Mesenchymal stem cell (in vitro differentiated cells and primary cell): Measurements from ENCODE around the gene GPR15. TPM values are rescaled to one million over a fixed set of nuclear protein-coding genes. Genes with fewer than 3 reads are reported as not detected.

Source experiments
- DNase-seq: peaks from one replicate; pipeline ENCODE4 v3.0.0-alpha.2; 2013
- H2AFZ ChIP-seq: one replicate; pipeline ENCODE4 v1.6.1; 2013; ENCODE audit warnings: low read depth, mild to moderate bottlenecking, control low read depth, inconsistent platforms, low read length, moderate library complexity
- H2AK5ac ChIP-seq: 2 replicates; pipeline ENCODE4 v1.6.1; 2013; ENCODE audit warnings: low read length, moderate library complexity, mild to moderate bottlenecking, inconsistent platforms; ENCODE audit not compliant: severe bottlenecking
- H2BK120ac ChIP-seq: one replicate; pipeline ENCODE4 v1.6.1; 2013; ENCODE audit warnings: low read depth, mild to moderate bottlenecking, inconsistent platforms, low read length, moderate library complexity
- H2BK12ac ChIP-seq, 2 experiments: one replicate each; pipeline ENCODE4 v1.6.1; 2013; ENCODE audit warnings: inconsistent platforms in 2 of 2, low read length in 2 of 2, mild to moderate bottlenecking in 2 of 2, moderate library complexity in 2 of 2, control low read depth in 1 of 2
- H2BK15ac ChIP-seq: one replicate; pipeline ENCODE4 v1.6.1; 2013; ENCODE audit warnings: mild to moderate bottlenecking, low read depth, inconsistent platforms; ENCODE audit not compliant: poor library complexity, severe bottlenecking
- H2BK5ac ChIP-seq: 2 replicates; pipeline ENCODE4 v1.6.1; 2013; ENCODE audit warnings: low read depth, mild to moderate bottlenecking, low read length, control low read depth, inconsistent platforms; ENCODE audit not compliant: poor library complexity, severe bottlenecking
- H3K14ac ChIP-seq, 2 experiments: one replicate each; pipeline ENCODE4 v1.6.1; 2013; ENCODE audit warnings: inconsistent platforms in 2 of 2, low read length in 2 of 2, control low read depth in 1 of 2, mild to moderate bottlenecking in 1 of 2, moderate library complexity in 1 of 2
- H3K18ac ChIP-seq, 2 experiments: one replicate each; pipeline ENCODE4 v1.6.1; 2013; ENCODE audit warnings: inconsistent platforms in 2 of 2, low read length in 2 of 2, control low read depth in 1 of 2, low read depth in 1 of 2, mild to moderate bottlenecking in 1 of 2
- H3K23ac ChIP-seq, 2 experiments: one replicate each; pipeline ENCODE4 v1.6.1; 2013; ENCODE audit warnings: inconsistent platforms in 2 of 2, low read length in 2 of 2, mild to moderate bottlenecking in 2 of 2, moderate library complexity in 2 of 2, control low read depth in 1 of 2
- H3K27ac ChIP-seq: 2 replicates; pipeline ENCODE4 v1.5.1; 2013; ENCODE audit warnings: mild to moderate bottlenecking, moderate library complexity, low read length, control low read depth, inconsistent platforms; ENCODE audit not compliant: poor library complexity, severe bottlenecking
- H3K27me3 ChIP-seq, 2 experiments: 2 replicates each; pipeline versions ENCODE4 v1.6.1 to v1.7.0; 2013; ENCODE audit warnings: low read length in 2 of 2, mild to moderate bottlenecking in 2 of 2, moderate library complexity in 2 of 2, control low read depth in 1 of 2, inconsistent platforms in 1 of 2; ENCODE audit not compliant: control insufficient read depth in 1 of 2, insufficient read depth in 1 of 2
- H3K36me3 ChIP-seq, 2 experiments: 2 replicates each; pipeline versions ENCODE4 v1.6.1 to v1.7.0; 2013; ENCODE audit warnings: low read length in 2 of 2, control low read depth in 1 of 2, inconsistent platforms in 1 of 2, low read depth in 1 of 2, mild to moderate bottlenecking in 1 of 2; ENCODE audit not compliant: insufficient read depth in 2 of 2, control insufficient read depth in 1 of 2
- H3K4ac ChIP-seq, 2 experiments: one replicate each; pipeline ENCODE4 v1.6.1; 2013; ENCODE audit warnings: inconsistent platforms in 2 of 2, low read length in 2 of 2, mild to moderate bottlenecking in 2 of 2, moderate library complexity in 2 of 2, control low read depth in 1 of 2, low read depth in 1 of 2
- H3K4me1 ChIP-seq: 2 replicates; pipeline ENCODE4 v1.6.1; 2013; ENCODE audit warnings: low read depth, low read length, control low read depth; ENCODE audit not compliant: control insufficient read depth, insufficient read depth
- H3K4me2 ChIP-seq: 2 replicates; pipeline ENCODE4 v1.6.1; 2013; ENCODE audit warnings: low read length, mild to moderate bottlenecking, inconsistent platforms; ENCODE audit not compliant: poor library complexity, severe bottlenecking
- H3K4me3 ChIP-seq, 2 experiments: 2 replicates each; pipeline versions ENCODE4 v1.5.1 to v1.7.0; 2013; ENCODE audit warnings: low read length in 2 of 2, mild to moderate bottlenecking in 2 of 2, control low read depth in 1 of 2, low read depth in 1 of 2; ENCODE audit not compliant: insufficient read depth in 1 of 2
- H3K79me1 ChIP-seq: replicated peaks from 2 replicates; pipeline ENCODE4 v1.6.1; 2013; ENCODE audit warnings: mild to moderate bottlenecking, control low read depth, low read length, inconsistent platforms; ENCODE audit not compliant: poor library complexity, severe bottlenecking
- H3K9ac ChIP-seq: 2 replicates; pipeline ENCODE4 v1.7.0; 2013; ENCODE audit warnings: mild to moderate bottlenecking, low read length, moderate library complexity
- H3K9me3 ChIP-seq: 2 replicates; pipeline ENCODE4 v1.7.0; 2013; ENCODE audit warnings: mild to moderate bottlenecking, low read length; ENCODE audit not compliant: control insufficient read depth
- H4K8ac ChIP-seq: one replicate; pipeline ENCODE4 v1.6.1; 2013; ENCODE audit warnings: inconsistent platforms, mild to moderate bottlenecking, low read length, moderate library complexity
- H4K91ac ChIP-seq: one replicate; pipeline ENCODE4 v1.6.1; 2013; ENCODE audit warnings: mild to moderate bottlenecking, low read length, inconsistent platforms
- WGBS: methylation state at CpG from one replicate; pipeline ENCODE4 v1.1.7; 2013; ENCODE audit warnings: mixed read lengths; 5-methylcytosine and 5-hydroxymethylcytosine counted together
- polyA plus RNA-seq, 2 experiments: library from polyadenylated mRNA; stranded (reverse); fragments of 200-250 nt; gene quantifications; one replicate each; pipeline ENCODE4 v1.2.3, GENCODE V29; 2013

GPR15 gene
- polyA plus RNA-seq (2013, experiment 1 of 2): not detected
- polyA plus RNA-seq (2013, experiment 2 of 2): not detected

DNA sequence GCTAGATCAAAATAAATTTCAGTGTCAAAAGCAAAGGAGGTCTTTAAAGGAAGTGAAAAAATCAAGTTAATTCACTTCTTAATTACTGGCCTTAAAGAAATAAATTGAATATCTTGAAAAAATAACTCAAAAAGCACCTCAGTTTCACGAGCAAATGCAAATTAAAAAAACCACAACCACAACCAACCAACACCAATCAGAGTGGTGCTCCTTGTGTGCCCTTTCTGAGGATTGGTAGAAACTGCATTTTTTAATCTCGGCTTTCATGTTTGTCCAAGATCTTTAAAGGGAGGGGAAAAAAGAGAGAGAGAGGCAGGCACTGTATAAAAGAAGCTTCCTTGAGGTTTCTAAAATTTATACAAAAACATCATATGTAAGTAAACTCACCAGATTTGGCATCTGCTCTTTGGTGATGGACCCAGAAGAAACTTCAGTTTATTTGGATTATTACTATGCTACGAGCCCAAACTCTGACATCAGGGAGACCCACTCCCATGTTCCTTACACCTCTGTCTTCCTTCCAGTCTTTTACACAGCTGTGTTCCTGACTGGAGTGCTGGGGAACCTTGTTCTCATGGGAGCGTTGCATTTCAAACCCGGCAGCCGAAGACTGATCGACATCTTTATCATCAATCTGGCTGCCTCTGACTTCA, at the start of gene GPR15:
Gene GPR15, plus strand, starts transcription at position 357 of the 653 bp plus-strand sequence. Its CDS starts 56 bp downstream, at position 413.
- no peak within 1 kb of the TSS for H2BK15ac ChIP-seq
- H3K4me1 ChIP-seq: no peaks in the 10 kb centered on the region
- H4K91ac ChIP-seq: no peak within 1 kb of the TSS
- peaks cover 9 to 12% of the 10 kb centered on the region in 2 experiments for H3K27me3 ChIP-seq
- H2AFZ ChIP-seq: no peak within 1 kb of the TSS
- H3K4me2 ChIP-seq: no peak within 1 kb of the TSS
- DNase-seq: no peak
- H3K36me3 ChIP-seq: no peaks in the 10 kb centered on the region
- no peaks in the 10 kb centered on the region for H3K9me3 ChIP-seq
- no peak within 1 kb of the TSS for H2BK120ac ChIP-seq
- no peak within 1 kb of the TSS for H2BK5ac ChIP-seq
- H3K23ac ChIP-seq: no peak within 1 kb of the TSS
- no peak within 1 kb of the TSS for H2AK5ac ChIP-seq
- no peak within 1 kb of the TSS for H3K27ac ChIP-seq
- no peaks in the 10 kb centered on the region for H3K79me1 ChIP-seq
- no peak within 1 kb of the TSS for H3K4ac ChIP-seq
- no peak within 1 kb of the TSS for H3K9ac ChIP-seq
- no peak within 1 kb of the TSS for H3K4me3 ChIP-seq
- WGBS: 82% methylated on average over 6 of the region's 7 CpGs
- H3K18ac ChIP-seq: no peak within 1 kb of the TSS
- no peak within 1 kb of the TSS for H3K14ac ChIP-seq
- no peak within 1 kb of the TSS for H4K8ac ChIP-seq
- no peak within 1 kb of the TSS for H2BK12ac ChIP-seq

GRCh38 chr3:98482717-98483482, 48.9 kb upstream of the GPR15 start:
- H2AFZ ChIP-seq: no peak overlapping the region
- H3K36me3 ChIP-seq: no peaks in the 10 kb centered on the region
- no peaks in the 10 kb centered on the region for H3K79me1 ChIP-seq
- no peak overlapping the region for H2BK12ac ChIP-seq
- H2BK5ac ChIP-seq: no peak overlapping the region
- H3K4me2 ChIP-seq: no peak overlapping the region
- no peak overlapping the region for H3K9ac ChIP-seq
- no peak overlapping the region for H2AK5ac ChIP-seq
- no peak overlapping the region for H2BK15ac ChIP-seq
- no peak overlapping the region for H4K91ac ChIP-seq
- H3K4me1 ChIP-seq: no peaks in the 10 kb centered on the region
- H3K18ac ChIP-seq: no peak overlapping the region
- peaks cover 39% of the 10 kb centered on the region for H3K9me3 ChIP-seq
- H3K27ac ChIP-seq: no peak overlapping the region
- H3K23ac ChIP-seq: no peak overlapping the region
- peaks cover 0 to 8% of the 10 kb centered on the region in 2 experiments for H3K27me3 ChIP-seq
- no peak overlapping the region for H2BK120ac ChIP-seq
- DNase-seq: no peak
- no peak overlapping the region for H3K4ac ChIP-seq
- 61% methylated on average over 3 of the region's 3 CpGs for WGBS
- no peak overlapping the region for H4K8ac ChIP-seq
- peak overlapping the region in 1 of 2 experiments; percentile 28 for H3K14ac ChIP-seq
- no peak overlapping the region for H3K4me3 ChIP-seq

DNA sequence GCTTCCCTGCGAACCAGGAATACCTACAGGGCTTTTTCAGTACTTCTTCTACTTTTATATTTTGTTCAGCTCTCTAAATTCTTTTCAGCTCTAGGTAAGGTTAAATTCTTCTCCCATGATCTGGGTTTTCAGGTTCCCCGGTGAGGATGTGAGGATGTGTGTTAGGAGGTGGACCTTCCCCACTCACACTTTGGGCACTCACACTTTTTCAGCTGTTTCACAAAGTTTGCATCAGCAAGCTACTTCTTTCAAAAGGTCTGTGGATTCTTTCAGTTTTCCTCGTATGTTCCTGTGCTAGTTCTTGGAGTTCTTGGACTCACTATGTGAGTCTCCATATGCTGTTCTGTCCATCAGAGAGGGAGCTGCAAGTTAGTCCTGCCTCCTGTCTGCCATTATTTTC, 48.2 kb upstream of the GPR15 start:
- no peak overlapping the region for H2AFZ ChIP-seq
- DNase-seq: no peak
- H3K27me3 ChIP-seq: peaks cover 0 to 8% of the 10 kb centered on the region in 2 experiments
- peaks cover 46% of the 10 kb centered on the region for H3K9me3 ChIP-seq
- H4K91ac ChIP-seq: no peak overlapping the region
- H3K4me1 ChIP-seq: no peaks in the 10 kb centered on the region
- no peaks in the 10 kb centered on the region for H3K79me1 ChIP-seq
- H3K4me2 ChIP-seq: no peak overlapping the region
- no peak overlapping the region for H3K4me3 ChIP-seq
- no peak overlapping the region for H2BK12ac ChIP-seq
- H3K9ac ChIP-seq: no peak overlapping the region
- no peak overlapping the region for H3K4ac ChIP-seq
- H3K23ac ChIP-seq: no peak overlapping the region
- H3K36me3 ChIP-seq: no peaks in the 10 kb centered on the region
- H3K18ac ChIP-seq: no peak overlapping the region
- no peak overlapping the region for H3K27ac ChIP-seq
- H2AK5ac ChIP-seq: no peak overlapping the region
- 92% methylated on average over 1 of the region's 3 CpGs for WGBS
- no peak overlapping the region for H2BK15ac ChIP-seq
- no peak overlapping the region for H3K14ac ChIP-seq
- no peak overlapping the region for H2BK5ac ChIP-seq
- H4K8ac ChIP-seq: no peak overlapping the region
- no peak overlapping the region for H2BK120ac ChIP-seq

- WGBS: 80% methylated on average over 1 of the region's 2 CpGs
- DNase-seq: no peak
These were observed 34.4 kb upstream of the GPR15 start, which contains the start of gene OR5K2 for GRCh38 chr3:98497381-98497780. TSS of gene OR5K2 (plus strand) at chr3:98497681. CDS start at chr3:98497681, 0 bp downstream.

More at GRCh38 chr3:98497381-98497780, 34.4 kb upstream of the GPR15 start, which contains the start of gene OR5K2:
- Histone ChIP-seq H3K27ac (no peak within 1 kb of the TSS), H2AFZ (no peak within 1 kb of the TSS), H2AK5ac (no peak within 1 kb of the TSS), H2BK120ac (no peak within 1 kb of the TSS), H3K18ac (no peak within 1 kb of the TSS), H3K4me1 (no peaks in the 10 kb centered on the region), H3K4me2 (no peak within 1 kb of the TSS), H4K91ac (no peak within 1 kb of the TSS), H2BK12ac (no peak within 1 kb of the TSS), H3K23ac (no peak within 1 kb of the TSS), H3K27me3 (no peaks in the 10 kb centered on the region), H3K4me3 (no peak within 1 kb of the TSS), H3K4ac (no peak within 1 kb of the TSS), H3K9me3 (no peaks in the 10 kb centered on the region), H4K8ac (no peak within 1 kb of the TSS), H3K79me1 (no peaks in the 10 kb centered on the region), H2BK5ac (no peak within 1 kb of the TSS), H3K14ac (no peak within 1 kb of the TSS), H3K9ac (no peak within 1 kb of the TSS), H3K36me3 (no peaks in the 10 kb centered on the region), H2BK15ac (no peak within 1 kb of the TSS)
